ENCODE results near the gene RBM45. TPM values are rescaled to one million over a fixed set of nuclear protein-coding genes. Genes with fewer than 3 reads are reported as not detected.
A peak's percentile ranks its signal among the peaks of the same experiment; 100 is the strongest.
"Not testable (repeated sequence)": the region's sequence is repeated elsewhere in the genome, so short reads cannot be mapped to it uniquely, and the experiment has no call there.

RBM45 gene
- total and polyA plus RNA-seq, 5 donors, result 7.8 to 9.9 (median 8.3) TPM

DNA sequence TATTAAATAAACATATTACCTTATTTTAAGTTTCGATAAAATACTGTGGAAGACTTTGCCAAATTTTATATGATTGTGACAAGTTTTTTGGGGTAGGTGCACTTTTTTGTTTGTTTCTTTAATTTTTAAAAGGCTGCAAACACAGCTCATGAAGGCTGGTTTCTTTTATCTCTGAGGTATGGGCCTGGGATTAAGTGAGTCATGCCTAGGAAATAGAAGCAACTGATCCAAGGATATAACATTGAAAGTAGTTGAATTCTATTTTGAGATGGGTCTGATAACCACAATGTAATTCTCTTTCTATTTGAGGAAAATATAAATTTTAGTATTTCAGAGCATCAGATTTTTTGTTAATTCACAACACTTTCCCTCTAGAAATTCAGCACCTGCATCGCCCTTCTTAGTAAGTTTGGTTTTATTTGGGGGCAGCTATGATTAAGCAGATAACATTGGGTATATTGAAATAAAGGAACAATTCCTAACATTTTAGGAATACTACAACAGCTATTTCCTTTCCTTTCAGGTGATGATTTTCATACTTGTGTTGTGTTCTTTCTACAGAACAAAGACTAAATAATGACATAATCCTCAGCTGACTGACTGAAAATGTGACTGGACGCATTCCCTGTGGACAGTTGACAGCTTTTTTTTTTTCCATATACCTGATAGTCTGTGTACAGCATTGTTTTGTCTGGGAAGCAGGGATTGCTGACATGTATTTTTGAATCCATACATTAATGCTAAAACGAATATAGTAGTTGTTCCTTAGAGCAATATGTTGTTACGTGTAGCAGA is 16.8 kb downstream of the RBM45 start:
- Histone ChIP-seq H3K9me3 (ENCODE audit: control insufficient read depth, low read length) (no peaks in the 10 kb centered on the region), H3K4me1 (ENCODE audit: control insufficient read depth, insufficient read depth, low read length) (peaks cover 1% of the 10 kb centered on the region), H3K27me3 (ENCODE audit: control insufficient read depth, insufficient read depth) (no peaks in the 10 kb centered on the region), H3K4me3 (ENCODE audit: low read length) (no peak overlapping the region), H3K27ac (ENCODE audit: low read length) (no peak overlapping the region)
- ATAC-seq, result no peak
- intact Hi-C loops (cut with DNase I), result loop anchor here in 1 of 4 donors (10.0 kb wide), 2 partner anchors 146 to 266 kb away; no protein-coding TSS in a partner anchor
- WGBS, result 92% methylated on average over 5 of the region's 5 CpGs
- no peak for DNase-seq

DNA sequence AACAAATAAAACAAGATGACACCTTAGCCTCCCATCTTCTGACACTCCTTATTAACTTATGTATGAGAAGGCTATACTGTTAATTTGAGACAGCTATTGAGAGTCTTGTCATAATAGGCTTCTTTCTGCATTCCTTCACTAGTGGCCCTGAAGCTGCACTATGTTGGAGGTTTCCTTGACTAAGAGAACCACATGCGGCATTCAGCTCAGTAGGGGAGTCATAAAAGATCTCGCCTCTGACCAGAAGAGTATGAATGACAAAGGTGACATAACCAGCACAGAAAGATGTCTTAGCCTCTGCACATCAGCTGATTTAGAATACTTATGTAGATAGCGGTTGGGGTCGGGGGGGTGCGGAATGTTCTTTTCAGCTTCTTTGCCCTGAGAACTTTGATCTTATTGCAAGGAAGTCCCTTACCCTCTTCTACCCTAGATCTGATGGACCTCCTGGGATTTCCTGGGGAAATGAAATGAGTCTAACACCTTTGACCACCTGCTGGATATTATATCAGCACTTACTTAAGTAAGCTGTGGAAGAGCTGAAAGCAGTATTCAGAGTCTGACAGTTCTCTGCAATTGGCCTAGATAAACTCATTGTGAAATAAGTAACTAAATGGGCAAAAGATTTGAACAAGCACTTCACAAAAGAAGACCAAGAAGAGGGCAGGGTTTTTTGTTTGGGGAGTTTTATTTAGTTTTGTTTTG is 24.2 kb downstream of the RBM45 start:
- H3K4me1 ChIP-seq (ENCODE audit: control insufficient read depth, insufficient read depth, low read length), result no peaks in the 10 kb centered on the region
- DNase-seq (peak in 1 of 3 donors; percentile 19), ATAC-seq (no peak)
- intact Hi-C loops (cut with DNase I), result loop anchor here in 2 of 4 donors (5.0 to 10.0 kb wide), 2 partner anchors 141 to 148 kb away; no protein-coding TSS in a partner anchor
- no peaks in the 10 kb centered on the region for H3K27me3 ChIP-seq (ENCODE audit: control insufficient read depth, insufficient read depth)
- WGBS, result 91% methylated on average over 5 of the region's 5 CpGs
- H3K4me3 ChIP-seq (ENCODE audit: low read length), result no peak overlapping the region
- no peaks in the 10 kb centered on the region for H3K9me3 ChIP-seq (ENCODE audit: control insufficient read depth, low read length)
- no peak overlapping the region for H3K27ac ChIP-seq (ENCODE audit: low read length)

DNA sequence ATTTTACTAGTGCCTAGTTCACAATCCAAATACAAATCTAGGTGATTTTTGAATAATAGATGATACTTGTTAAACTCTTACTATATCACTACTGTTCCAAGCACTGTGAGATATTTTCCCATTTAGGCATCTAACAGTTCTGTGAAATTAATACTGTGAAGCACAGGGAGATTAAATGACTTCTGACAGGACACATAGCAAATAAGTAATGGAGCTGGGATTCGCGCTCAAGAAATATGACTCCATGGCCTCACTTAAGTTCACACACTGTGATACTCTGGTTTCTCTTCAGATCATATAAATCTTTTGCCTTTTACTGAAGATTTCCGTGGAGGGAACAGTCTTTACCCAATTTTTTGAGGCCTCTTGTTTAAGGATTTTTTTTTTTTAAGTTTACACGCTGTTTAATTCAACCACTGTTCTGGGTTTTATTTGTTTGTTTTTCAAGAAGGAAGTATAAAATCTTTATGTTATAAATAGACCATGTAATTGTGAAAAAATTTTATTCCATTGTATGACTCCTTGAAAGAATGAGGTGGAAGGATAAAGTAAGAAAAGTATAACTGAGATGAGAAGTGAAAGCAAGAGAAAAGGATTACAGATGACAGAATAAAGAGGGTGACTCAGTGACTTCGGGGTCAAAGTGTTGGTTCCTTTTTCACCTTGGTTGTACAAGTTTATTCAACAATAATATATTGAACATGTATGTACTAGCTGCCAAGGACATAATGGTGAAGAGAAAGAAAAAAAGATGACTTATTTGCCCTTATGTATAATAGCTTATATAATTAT is 30.2 kb downstream of the RBM45 start:
- intact Hi-C loops (cut with DNase I), result no loop called here
- H3K27me3 ChIP-seq (ENCODE audit: control insufficient read depth, insufficient read depth), result no peaks in the 10 kb centered on the region
- H3K4me1 ChIP-seq (ENCODE audit: control insufficient read depth, insufficient read depth, low read length), result no peaks in the 10 kb centered on the region
- H3K27ac ChIP-seq (ENCODE audit: low read length), result no peak overlapping the region
- DNase-seq (no peak), ATAC-seq (no peak)
- 77% methylated on average over 5 of the region's 5 CpGs for WGBS
- no peaks in the 10 kb centered on the region for H3K9me3 ChIP-seq (ENCODE audit: control insufficient read depth, low read length)
- H3K4me3 ChIP-seq (ENCODE audit: low read length), result no peak overlapping the region

DNA sequence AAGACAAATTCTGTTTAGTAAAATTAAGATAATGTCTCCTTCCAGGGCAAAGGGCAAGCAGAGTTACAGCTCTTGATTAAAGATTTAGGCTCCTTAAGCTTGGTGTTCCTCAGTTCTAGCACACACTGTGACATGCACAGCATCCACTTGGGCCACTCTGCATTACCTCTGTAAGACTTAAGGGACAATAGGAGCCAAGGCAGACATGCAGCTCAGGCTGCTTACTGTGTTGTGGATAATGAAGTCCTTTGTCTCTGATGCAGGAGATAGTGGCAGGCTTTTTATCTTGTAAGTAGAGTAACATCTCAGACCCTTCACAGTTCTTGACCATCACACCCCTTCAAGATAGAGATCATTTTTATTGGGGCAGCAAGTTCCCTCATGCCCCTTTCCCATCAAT is 31.2 kb downstream of the RBM45 start:
- no peak for DNase-seq
- ATAC-seq, result no peak
- intact Hi-C loops (cut with DNase I), result no loop called here

DNA sequence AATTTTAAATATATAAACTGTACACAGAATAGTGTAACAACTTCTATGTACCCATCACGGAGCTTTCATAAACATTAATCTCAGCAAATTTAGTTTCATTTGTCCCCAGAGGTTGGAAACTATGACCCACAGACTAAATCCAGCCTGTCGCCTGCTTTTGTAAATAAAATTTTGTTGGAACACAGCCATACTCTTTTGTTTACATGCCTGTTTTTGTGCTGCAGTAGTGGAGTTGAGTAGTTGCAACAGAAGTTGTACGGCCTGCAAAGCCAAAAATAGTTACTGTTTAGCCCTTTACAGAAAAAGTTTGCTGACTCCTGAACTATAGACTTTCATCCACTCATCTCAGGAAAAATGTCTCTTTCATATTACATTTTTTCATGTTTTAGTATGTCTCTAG is 39.8 kb downstream of the RBM45 start:
- ATAC-seq (no peak), DNase-seq (no peak)
- no peaks in the 10 kb centered on the region for H3K9me3 ChIP-seq (ENCODE audit: control insufficient read depth, low read length)
- no peaks in the 10 kb centered on the region for H3K27me3 ChIP-seq (ENCODE audit: control insufficient read depth, insufficient read depth)
- H3K4me3 ChIP-seq (ENCODE audit: low read length), result no peak overlapping the region
- WGBS, result 28% methylated on average over 3 of the region's 3 CpGs
- no peak overlapping the region for H3K27ac ChIP-seq (ENCODE audit: low read length)
- H3K4me1 ChIP-seq (ENCODE audit: control insufficient read depth, insufficient read depth, low read length), result no peaks in the 10 kb centered on the region
- intact Hi-C loops (cut with DNase I), result no loop called here

More for the DNA sequence above, 31.2 kb downstream of the RBM45 start:
- H3K4me3 ChIP-seq (ENCODE audit: low read length), result no peak overlapping the region
- no peaks in the 10 kb centered on the region for H3K27me3 ChIP-seq (ENCODE audit: control insufficient read depth, insufficient read depth)
- no peaks in the 10 kb centered on the region for H3K4me1 ChIP-seq (ENCODE audit: control insufficient read depth, insufficient read depth, low read length)
- H3K9me3 ChIP-seq (ENCODE audit: control insufficient read depth, low read length), result no peaks in the 10 kb centered on the region
- no peak overlapping the region for H3K27ac ChIP-seq (ENCODE audit: low read length)

DNA sequence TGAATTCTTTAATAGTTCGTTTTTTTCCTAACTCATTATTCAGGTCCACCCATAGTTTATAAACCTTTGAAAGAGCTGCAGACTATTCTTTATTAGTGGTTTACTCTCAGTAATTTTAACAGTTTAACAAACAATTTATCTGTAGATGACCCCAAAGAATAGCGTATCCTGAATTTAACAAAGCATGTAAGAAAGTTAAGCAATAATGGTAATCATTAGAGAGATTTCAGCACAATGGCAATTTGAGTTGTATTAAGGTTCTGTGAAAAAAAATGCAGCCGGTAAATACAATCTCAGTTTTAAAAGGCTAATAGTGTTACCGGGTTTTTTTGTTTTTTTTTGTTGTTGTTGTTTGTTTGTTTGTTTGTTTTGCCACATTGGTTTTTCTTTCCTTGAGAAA is 40.3 kb downstream of the RBM45 start:
- no peak for ATAC-seq
- Histone ChIP-seq H3K27ac (ENCODE audit: low read length) (no peak overlapping the region), H3K4me1 (ENCODE audit: control insufficient read depth, insufficient read depth, low read length) (no peaks in the 10 kb centered on the region), H3K9me3 (ENCODE audit: control insufficient read depth, low read length) (no peaks in the 10 kb centered on the region), H3K27me3 (ENCODE audit: control insufficient read depth, insufficient read depth) (no peaks in the 10 kb centered on the region), H3K4me3 (ENCODE audit: low read length) (no peak overlapping the region)
- intact Hi-C loops (cut with DNase I), result no loop called here
- WGBS, result 84% methylated on average over 4 of the region's 4 CpGs
- DNase-seq, result no peak

DNA sequence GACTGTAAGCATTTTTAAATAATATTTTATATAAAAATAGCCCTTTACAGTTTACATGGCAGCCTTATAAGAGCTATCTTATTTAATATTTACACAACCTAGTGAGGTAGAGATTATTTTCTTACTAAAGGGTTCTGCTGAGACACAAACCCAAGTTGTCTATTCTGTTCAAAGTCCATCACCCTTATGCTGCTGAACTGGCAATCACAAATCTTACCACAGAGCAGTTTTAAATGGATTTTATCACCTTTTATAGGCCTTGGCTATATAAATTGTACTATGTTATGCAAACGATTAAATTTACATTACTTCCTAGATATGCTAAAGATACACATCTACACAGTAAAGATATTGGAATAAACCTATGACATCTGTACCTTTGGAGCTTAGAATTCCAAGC is 40.7 kb downstream of the RBM45 start:
- 1% methylated on average over 1 of the region's 1 CpG for WGBS
- H3K4me3 ChIP-seq (ENCODE audit: low read length), result no peak overlapping the region
- no peaks in the 10 kb centered on the region for H3K4me1 ChIP-seq (ENCODE audit: control insufficient read depth, insufficient read depth, low read length)
- no peaks in the 10 kb centered on the region for H3K9me3 ChIP-seq (ENCODE audit: control insufficient read depth, low read length)
- intact Hi-C loops (cut with DNase I), result no loop called here
- H3K27ac ChIP-seq (ENCODE audit: low read length), result no peak overlapping the region
- DNase-seq (no peak), ATAC-seq (no peak)
- H3K27me3 ChIP-seq (ENCODE audit: control insufficient read depth, insufficient read depth), result no peaks in the 10 kb centered on the region

DNA sequence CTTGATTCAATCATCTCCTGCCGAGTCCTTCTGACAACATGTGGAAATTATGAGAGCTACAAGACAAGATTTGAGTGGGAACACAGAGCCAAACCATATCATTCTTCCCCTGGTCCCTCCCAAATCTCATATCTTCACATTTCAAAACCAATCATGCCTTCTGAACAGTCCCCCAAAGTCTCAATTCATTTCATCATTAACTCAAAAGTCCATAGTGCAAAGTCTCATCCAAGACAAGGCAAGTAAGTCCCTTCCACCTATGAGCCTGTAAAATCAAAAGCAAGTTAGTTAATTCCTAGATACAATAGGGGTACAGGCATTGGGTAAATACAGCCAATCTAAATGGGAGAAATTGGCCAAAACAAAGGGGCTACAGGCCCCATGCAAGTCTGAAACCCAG is 41.6 kb downstream of the RBM45 start:
- H3K4me1 ChIP-seq (ENCODE audit: control insufficient read depth, insufficient read depth, low read length); H3K27ac ChIP-seq (ENCODE audit: low read length); H3K4me3 ChIP-seq (ENCODE audit: low read length); H3K27me3 ChIP-seq (ENCODE audit: control insufficient read depth, insufficient read depth); intact Hi-C loops (cut with DNase I); DNase-seq; ATAC-seq; H3K9me3 ChIP-seq (ENCODE audit: control insufficient read depth, low read length): not testable (repeated sequence)
- WGBS, result 47% methylated on average over 1 of the region's 1 CpG

DNA sequence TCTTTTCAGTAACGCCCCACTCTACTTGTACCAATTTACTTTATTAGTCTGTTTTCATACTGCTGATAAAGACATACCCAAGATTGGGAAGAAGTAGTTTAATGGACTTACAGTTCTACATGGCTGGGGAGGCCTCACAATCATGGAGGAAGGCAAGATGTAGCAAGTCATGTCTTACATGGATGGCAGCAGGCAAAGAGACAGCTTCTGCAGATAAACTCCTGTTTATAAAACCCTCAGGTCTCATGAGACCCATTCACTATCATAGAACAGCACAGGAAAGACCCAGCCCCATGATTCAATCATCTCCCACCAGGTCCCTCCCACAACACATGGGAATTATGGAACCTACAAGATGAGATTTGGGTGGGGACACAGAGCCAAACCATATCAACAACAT is 43.3 kb downstream of the RBM45 start:
- 90% methylated on average over 1 of the region's 1 CpG for WGBS
- intact Hi-C loops (cut with DNase I), result no loop called here
- no peaks in the 10 kb centered on the region for H3K27me3 ChIP-seq (ENCODE audit: control insufficient read depth, insufficient read depth)
- ATAC-seq (no peak), DNase-seq (no peak)
- H3K27ac ChIP-seq (ENCODE audit: low read length), result no peak overlapping the region
- no peaks in the 10 kb centered on the region for H3K9me3 ChIP-seq (ENCODE audit: control insufficient read depth, low read length)
- no peak overlapping the region for H3K4me3 ChIP-seq (ENCODE audit: low read length)
- no peaks in the 10 kb centered on the region for H3K4me1 ChIP-seq (ENCODE audit: control insufficient read depth, insufficient read depth, low read length)

DNA sequence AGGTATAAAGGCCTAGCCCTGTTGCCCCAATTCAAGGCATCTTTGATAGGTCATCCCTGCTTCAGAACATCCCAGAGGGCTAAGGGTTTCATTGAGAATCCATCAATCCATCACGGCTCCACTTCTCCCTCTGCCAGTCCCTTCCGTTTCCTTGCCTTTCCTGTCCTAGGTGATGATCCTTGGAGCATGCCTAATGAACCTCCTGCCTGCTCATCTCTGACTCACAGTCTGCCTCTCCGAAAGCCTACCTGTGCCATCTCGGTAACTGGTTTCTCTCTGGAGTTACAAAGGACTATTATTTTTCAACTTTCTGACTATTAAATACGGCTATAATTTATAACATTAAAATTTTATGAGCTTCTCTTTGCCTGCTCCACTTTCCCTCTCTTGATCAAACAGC is 45.3 kb downstream of the RBM45 start:
- no peaks in the 10 kb centered on the region for H3K4me1 ChIP-seq (ENCODE audit: control insufficient read depth, insufficient read depth, low read length)
- H3K27ac ChIP-seq (ENCODE audit: low read length), result no peak overlapping the region
- DNase-seq (no peak), ATAC-seq (no peak)
- no peak overlapping the region for H3K4me3 ChIP-seq (ENCODE audit: low read length)
- no peaks in the 10 kb centered on the region for H3K9me3 ChIP-seq (ENCODE audit: control insufficient read depth, low read length)
- intact Hi-C loops (cut with DNase I), result no loop called here
- WGBS, result 88% methylated on average over 5 of the region's 5 CpGs
- no peaks in the 10 kb centered on the region for H3K27me3 ChIP-seq (ENCODE audit: control insufficient read depth, insufficient read depth)

DNA sequence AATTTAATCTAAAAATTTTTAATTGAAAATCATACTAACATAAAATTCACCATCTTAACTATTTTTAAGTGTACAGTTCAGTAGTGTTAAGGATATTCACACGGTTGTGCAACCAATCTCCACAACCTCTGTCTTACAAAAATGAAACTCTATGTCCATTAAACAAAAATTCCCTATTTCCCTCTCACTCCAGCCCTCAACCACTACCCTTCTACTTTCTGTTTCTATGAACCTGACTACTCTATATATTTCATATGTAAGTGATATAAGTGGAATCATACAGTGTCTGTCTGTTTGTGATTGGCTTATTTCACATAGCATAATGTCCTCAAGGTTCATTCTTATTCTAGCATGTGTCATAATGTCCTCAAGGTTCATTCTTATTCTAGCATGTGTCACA is 47.7 kb downstream of the RBM45 start:
- no peak overlapping the region for H3K27ac ChIP-seq (ENCODE audit: low read length)
- H3K27me3 ChIP-seq (ENCODE audit: control insufficient read depth, insufficient read depth), result no peaks in the 10 kb centered on the region
- WGBS, result 77% methylated on average over 1 of the region's 1 CpG
- DNase-seq (no peak), ATAC-seq (no peak)
- H3K4me1 ChIP-seq (ENCODE audit: control insufficient read depth, insufficient read depth, low read length), result no peaks in the 10 kb centered on the region
- H3K9me3 ChIP-seq (ENCODE audit: control insufficient read depth, low read length), result no peaks in the 10 kb centered on the region
- no peak overlapping the region for H3K4me3 ChIP-seq (ENCODE audit: low read length)
- intact Hi-C loops (cut with DNase I), result no loop called here

Data from right cardiac atrium (tissue), 5 donors.